ENCODE results near the gene MT2A. TPM values are rescaled to one million over a fixed set of nuclear protein-coding genes. Genes with fewer than 3 reads are reported as not detected.

The MT2A gene
- total and polyA plus RNA-seq, 2 of the 13 experiments (the other 11 are each of a cell fraction or from before 2014, with no cell fraction given), result 135 to 371 TPM

GRCh38 chr16:56584276-56584675 is 24.1 kb upstream of the MT2A start (continued):
- no peak for TF ChIP-seq ZBTB40 (IDR thresholded peaks at IDR 0.05)
- TF ChIP-seq ZBTB40 (CRISPR knock-in tag; IDR thresholded peaks at IDR 0.05), result no peak
- TF ChIP-seq CHCHD3 (CRISPR knock-in tag; IDR thresholded peaks at IDR 0.05), result no peak
- no peak for TF ChIP-seq TEAD2 (CRISPR knock-in tag; IDR thresholded peaks at IDR 0.05)
- TF ChIP-seq MXD4 (CRISPR knock-in tag; IDR thresholded peaks at IDR 0.05), result no peak
- TF ChIP-seq TRIM22 (IDR thresholded peaks at IDR 0.05), result no peak
- TF ChIP-seq NKX3-1 (CRISPR knock-in tag; IDR thresholded peaks at IDR 0.05), result no peak
- TF ChIP-seq SSRP1 (CRISPR knock-in tag; IDR thresholded peaks at IDR 0.05), result no peak
- TF ChIP-seq BRCA1 (CRISPR knock-in tag; IDR thresholded peaks at IDR 0.05), result no peak
- no peak for TF ChIP-seq MAX (IDR thresholded peaks at IDR 0.05)
- no peak for TF ChIP-seq ZNF761 (CRISPR knock-in tag; conservative IDR thresholded peaks at IDR 0.05)
